GM13977 (cell line): Measurements from ENCODE around the gene PTPRM.

Experiments used
- DNase-seq: peaks from one replicate; pipeline ENCODE4 v3.0.0; 2012; ENCODE audit warnings: low spot score
- CTCF ChIP-seq: IDR thresholded peaks from 2 replicates; pipeline ENCODE4 v1.5.1; 2012; ENCODE audit warnings: mild to moderate bottlenecking, control low read depth; ENCODE audit not compliant: insufficient read depth; ENCODE audit errors: extremely low read depth, missing control alignments
- in situ Hi-C: fragments of 300-500 bp; cut with MboI; formaldehyde crosslinking; loops from one replicate; pipeline ENCODE4 v1.12.0; 2022; ENCODE audit warnings: low sequenced_read_pairs, low pct_unique_long_range_greater_than_20kb, mixed read lengths, inconsistent platforms; ENCODE audit not compliant: unreplicated experiment

PTPRM gene

GRCh38 chr18:8454136-8454535, 887.0 kb downstream of the PTPRM start:
- in situ Hi-C loops: no loop called here
- DNase-seq: no peak
- TF ChIP-seq CTCF: no peak

- TF ChIP-seq CTCF: no peak
- DNase-seq: no peak
- in situ Hi-C loops: no loop called here
Measured at GRCh38 chr18:8455661-8456614, 888.8 kb downstream of the PTPRM start.
